GM10266 (cell line): ENCODE data around the gene MAP2K7.

ENCODE experiments used
- DNase-seq: peaks from one replicate; pipeline ENCODE4 v3.0.0; 2012; ENCODE audit errors: extremely low spot score
- TF ChIP-seq, protein P1 (sequence below): IDR thresholded peaks from 2 replicates; pipeline ENCODE4 v1.5.1; 2012; ENCODE audit warnings: mild to moderate bottlenecking, low read depth; ENCODE audit not compliant: control insufficient read depth, insufficient read depth; ENCODE audit errors: missing control alignments

The MAP2K7 gene

DNA sequence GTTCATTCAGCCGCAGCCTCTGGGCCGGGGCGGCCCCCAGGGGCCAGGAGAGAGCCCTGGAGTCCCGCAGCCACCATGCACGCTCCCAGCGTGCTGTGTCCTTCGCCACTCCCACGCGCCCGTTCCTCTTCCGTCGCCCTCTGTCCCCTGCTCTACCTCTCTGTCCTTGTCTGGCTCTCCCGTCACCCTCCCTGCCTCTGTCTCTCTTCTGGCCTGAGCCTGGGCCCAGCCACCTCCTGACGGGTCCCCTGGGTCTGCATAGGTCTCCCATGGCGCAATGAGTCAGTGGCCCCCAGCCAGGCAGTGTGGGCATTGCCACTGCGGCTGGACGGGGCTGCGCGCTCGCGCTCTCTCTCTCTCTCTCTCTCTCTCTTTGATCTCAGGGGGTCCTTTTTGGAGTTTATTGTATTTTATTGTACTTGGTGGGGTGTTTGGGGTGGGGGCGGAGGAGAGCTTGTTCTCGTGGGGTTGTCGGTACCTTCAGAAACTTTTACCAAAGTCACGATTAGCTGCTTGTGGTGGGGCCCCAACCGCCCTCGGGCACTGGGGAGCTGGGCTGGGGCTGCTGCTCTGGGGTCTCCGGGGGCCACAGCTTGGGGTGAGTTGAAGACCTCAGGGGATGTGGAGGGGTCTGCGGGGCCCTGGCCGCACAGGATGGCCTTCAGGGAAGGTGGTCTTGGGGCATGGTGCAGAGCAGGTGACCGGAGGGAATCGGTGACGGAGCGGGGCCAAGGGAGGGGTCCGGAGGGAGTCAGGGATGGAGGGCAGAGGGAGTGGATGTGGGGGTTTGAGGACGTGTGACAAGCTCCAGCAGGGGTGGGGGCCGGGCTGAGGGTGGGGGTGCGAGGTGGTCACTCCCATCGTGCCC is 9.3 kb downstream of the MAP2K7 start:
- no peak for DNase-seq
- TF ChIP-seq, protein P1, sequence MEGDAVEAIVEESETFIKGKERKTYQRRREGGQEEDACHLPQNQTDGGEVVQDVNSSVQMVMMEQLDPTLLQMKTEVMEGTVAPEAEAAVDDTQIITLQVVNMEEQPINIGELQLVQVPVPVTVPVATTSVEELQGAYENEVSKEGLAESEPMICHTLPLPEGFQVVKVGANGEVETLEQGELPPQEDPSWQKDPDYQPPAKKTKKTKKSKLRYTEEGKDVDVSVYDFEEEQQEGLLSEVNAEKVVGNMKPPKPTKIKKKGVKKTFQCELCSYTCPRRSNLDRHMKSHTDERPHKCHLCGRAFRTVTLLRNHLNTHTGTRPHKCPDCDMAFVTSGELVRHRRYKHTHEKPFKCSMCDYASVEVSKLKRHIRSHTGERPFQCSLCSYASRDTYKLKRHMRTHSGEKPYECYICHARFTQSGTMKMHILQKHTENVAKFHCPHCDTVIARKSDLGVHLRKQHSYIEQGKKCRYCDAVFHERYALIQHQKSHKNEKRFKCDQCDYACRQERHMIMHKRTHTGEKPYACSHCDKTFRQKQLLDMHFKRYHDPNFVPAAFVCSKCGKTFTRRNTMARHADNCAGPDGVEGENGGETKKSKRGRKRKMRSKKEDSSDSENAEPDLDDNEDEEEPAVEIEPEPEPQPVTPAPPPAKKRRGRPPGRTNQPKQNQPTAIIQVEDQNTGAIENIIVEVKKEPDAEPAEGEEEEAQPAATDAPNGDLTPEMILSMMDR: no peak

DNA sequence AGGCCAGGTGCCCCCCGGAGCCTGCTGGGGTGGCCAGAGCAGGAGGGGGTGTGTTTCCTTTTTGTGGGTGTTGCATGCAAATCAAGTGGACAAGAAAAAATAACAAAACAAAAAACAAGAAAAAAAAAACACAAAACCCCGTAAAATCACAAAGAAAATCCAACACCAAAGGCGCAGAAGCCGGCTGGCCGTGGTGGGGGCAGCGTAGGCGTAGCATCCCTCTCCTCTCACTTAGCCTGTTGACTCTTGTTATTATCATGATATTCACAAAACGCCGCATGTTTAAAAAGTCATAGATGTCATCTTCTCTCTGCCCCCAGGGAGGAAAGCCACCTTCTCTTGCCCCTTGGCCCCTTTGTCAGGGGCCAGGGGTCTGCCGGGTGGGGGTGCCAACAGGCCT is 10.0 kb downstream of the MAP2K7 start:
- TF ChIP-seq, protein P1: no peak
- DNase-seq: no peak

- no peak for DNase-seq
- TF ChIP-seq, protein P1: no peak
These were observed 10.4 kb downstream of the MAP2K7 start for GRCh38 chr19:7914099-7914498.

GRCh38 chr19:7914598-7915045 is 10.9 kb downstream of the MAP2K7 start, which contains the start of gene TGFBR3L:
Gene TGFBR3L, plus strand, starts transcription at chr19:7914830.
- TF ChIP-seq, protein P1: no peak
- no peak for DNase-seq

DNA sequence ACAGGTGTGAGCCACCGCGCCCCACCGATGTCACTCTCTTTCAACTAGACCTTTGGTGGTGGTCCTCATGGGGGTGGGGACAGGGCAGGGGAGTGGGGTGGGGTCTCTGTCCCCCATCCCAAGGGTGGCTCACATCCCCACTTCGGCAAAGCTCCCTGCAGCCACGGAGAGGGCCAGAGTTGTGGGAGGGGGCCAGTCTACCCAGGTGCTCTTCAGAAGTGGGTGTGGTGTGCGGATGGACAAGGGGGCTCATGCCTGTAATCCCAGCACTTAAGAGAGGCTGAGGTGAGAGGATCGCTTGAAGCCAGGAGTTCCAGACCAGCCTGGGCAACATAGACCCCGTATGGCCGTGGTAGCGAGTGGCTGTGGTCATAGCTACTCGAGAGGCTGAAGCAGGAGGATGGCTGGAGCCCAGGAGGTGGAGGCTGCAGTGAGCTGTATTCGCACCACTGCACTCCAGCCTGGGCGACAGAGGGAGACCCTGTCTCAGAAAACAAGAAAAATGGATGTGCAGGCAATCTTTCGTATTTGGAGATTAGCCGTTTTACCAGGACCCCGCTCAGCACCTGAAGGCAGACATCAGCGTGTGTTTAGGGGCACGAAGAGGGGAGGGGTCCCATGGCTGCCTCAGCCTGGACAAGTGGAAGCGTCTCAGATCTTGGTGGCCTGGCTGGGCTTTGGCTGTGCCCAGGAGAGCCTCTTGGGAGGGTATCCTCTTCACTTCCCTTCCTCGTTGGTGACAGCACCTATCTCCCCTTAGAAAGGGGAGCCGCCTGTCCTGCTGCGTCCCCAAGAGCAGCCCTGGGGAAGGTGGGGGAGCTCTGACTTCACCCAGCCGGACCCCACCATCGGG is 11.8 kb downstream of the MAP2K7 start:
- peak; percentile 42 for DNase-seq
- TF ChIP-seq, protein P1: no peak

DNA sequence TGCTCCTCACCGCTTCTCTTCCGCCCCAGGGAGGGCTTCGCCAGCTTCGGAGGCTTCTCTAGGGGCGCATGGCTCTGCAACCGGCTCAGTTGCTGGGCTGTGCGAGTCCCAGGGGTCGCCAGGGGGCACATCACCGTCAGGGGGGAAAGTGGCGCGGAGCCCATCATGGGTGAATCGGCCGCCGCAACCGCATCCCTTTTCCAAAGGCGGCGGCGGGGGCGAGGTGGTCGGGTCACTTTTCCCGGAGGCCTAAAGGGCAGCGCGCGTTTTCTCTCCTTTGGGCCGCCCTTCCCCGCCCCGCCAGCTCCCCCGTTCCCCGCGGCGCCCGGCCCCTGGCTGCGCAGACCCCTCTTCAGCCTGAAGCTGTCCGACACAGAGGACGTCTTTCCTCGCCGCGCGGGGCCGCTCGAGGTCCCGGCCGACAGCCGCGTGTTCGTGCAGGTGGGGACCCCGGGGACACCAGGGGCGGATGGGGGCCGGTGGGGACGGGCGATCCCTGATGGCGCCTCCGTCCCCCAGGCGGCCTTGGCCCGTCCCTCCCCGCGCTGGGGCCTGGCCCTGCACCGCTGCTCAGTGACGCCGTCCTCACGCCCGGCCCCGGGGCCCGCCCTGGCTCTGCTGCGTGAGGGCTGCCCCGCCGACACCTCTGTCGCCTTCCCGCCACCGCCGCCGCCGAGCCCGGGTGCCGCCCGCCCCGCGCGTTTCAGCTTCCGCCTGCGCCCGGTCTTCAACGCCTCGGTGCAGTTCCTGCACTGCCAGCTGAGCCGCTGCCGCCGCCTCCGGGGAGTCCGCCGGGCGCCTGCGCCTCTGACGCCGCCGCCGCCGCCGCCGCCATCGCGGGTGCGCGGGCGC is 12.7 kb downstream of the MAP2K7 start:
- TF ChIP-seq, protein P1: no peak
- DNase-seq: peak; percentile 68
